Measurements from ENCODE around the gene CD46.

The CD46 gene

DNA sequence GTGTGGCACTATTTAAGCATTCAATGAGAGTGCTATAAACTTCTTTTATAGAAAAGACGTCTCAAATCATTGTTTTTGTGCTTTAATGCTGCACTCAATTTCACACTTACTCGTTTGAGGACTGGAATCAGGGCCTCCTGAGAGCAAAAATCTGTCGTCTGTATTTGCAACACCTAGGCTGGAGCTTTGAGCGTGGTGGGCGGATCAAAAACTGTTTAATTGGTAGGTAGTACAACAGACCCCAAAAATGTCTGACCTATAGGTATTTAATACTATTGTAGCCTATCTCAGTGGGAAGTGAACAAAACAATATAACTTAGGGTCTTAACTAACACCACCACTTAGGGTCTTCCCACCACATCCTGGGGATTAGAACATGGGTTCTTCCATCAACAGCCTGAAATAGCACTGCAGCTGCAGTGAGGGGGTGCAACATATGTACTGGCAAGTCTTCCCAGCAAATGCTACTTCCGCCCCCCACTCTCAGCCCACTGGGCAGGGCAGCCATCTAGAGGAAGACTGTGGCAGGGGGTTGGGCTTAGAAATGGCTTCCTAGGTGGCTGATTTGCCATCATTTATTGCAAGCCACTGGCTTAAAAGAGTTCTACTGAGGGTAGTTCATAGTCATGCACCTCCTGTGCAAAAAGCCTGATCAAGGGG lies 48.3 kb downstream of the CD46 start:
- no peak for DNase-seq (ENCODE audit: extremely low spot score)
- TF ChIP-seq ZNF384 (IDR thresholded peaks at IDR 0.05) (no peak), FOXM1 (IDR thresholded peaks at IDR 0.05; ENCODE audit: borderline replicate concordance) (no peak), SUZ12 (IDR thresholded peaks at IDR 0.05) (no peak), FOXA1 (IDR thresholded peaks at IDR 0.05) (no peak), BHLHE40 (IDR thresholded peaks at IDR 0.05; ENCODE audit: borderline replicate concordance) (no peak), ARNT (IDR thresholded peaks at IDR 0.05) (no peak), NFRKB (IDR thresholded peaks at IDR 0.05) (no peak), FOXK2 (IDR thresholded peaks at IDR 0.05) (no peak), CTBP1 (IDR thresholded peaks at IDR 0.05; ENCODE audit: borderline replicate concordance) (no peak), L3MBTL2 (conservative IDR thresholded peaks at IDR 0.05) (no peak), SP1 (IDR thresholded peaks at IDR 0.05) (no peak), HDGF (IDR thresholded peaks at IDR 0.05; ENCODE audit: borderline replicate concordance) (no peak), TARDBP (IDR thresholded peaks at IDR 0.05) (no peak), ELF4 (IDR thresholded peaks at IDR 0.05) (no peak), LEF1 (IDR thresholded peaks at IDR 0.05; ENCODE audit: borderline replicate concordance) (no peak)
- TF ChIP-seq, protein P1, sequence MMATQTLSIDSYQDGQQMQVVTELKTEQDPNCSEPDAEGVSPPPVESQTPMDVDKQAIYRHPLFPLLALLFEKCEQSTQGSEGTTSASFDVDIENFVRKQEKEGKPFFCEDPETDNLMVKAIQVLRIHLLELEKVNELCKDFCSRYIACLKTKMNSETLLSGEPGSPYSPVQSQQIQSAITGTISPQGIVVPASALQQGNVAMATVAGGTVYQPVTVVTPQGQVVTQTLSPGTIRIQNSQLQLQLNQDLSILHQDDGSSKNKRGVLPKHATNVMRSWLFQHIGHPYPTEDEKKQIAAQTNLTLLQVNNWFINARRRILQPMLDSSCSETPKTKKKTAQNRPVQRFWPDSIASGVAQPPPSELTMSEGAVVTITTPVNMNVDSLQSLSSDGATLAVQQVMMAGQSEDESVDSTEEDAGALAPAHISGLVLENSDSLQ (IDR thresholded peaks at IDR 0.05), result no peak
- ChIA-PET CTCF (no interaction called here), POLR2A (interaction anchor here (1.1 kb wide), 1 partner anchor 27 kb away, joined by 3 read pairs; no protein-coding TSS in a partner anchor)

DNA sequence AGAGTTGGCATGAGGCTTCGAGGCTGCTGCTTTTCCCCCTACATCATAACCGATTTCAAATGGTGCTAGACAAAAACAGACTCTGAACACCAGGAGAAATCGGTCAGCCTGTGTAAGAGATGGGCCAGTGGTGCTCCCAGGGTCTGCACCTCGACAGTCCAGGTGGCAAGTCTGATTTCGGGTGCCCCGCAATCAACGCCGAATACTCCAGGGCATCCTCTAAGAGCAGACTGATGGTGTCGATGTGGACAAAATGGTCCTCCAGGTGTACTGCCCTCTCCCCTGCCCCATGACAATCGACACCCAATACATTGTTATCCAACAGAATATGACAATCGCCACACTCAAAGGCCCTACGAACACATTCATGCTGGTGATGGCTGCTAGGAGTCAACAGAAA lies 50.0 kb downstream of the CD46 start:
- no peak for TF ChIP-seq FOXA1 (IDR thresholded peaks at IDR 0.05)
- TF ChIP-seq, protein P1 (IDR thresholded peaks at IDR 0.05), result no peak
- no peak for TF ChIP-seq BHLHE40 (IDR thresholded peaks at IDR 0.05; ENCODE audit: borderline replicate concordance)
- TF ChIP-seq ZNF384 (IDR thresholded peaks at IDR 0.05), result no peak
- no peak for TF ChIP-seq SP1 (IDR thresholded peaks at IDR 0.05)
- no peak for TF ChIP-seq CTBP1 (IDR thresholded peaks at IDR 0.05; ENCODE audit: borderline replicate concordance)
- TF ChIP-seq FOXM1 (IDR thresholded peaks at IDR 0.05; ENCODE audit: borderline replicate concordance), result no peak
- no peak for TF ChIP-seq ARNT (IDR thresholded peaks at IDR 0.05)
- no peak for TF ChIP-seq L3MBTL2 (conservative IDR thresholded peaks at IDR 0.05)
- TF ChIP-seq NFRKB (IDR thresholded peaks at IDR 0.05), result no peak
- no peak for TF ChIP-seq FOXK2 (IDR thresholded peaks at IDR 0.05)
- TF ChIP-seq ELF4 (IDR thresholded peaks at IDR 0.05), result no peak
- TF ChIP-seq SUZ12 (IDR thresholded peaks at IDR 0.05), result no peak
- no peak for TF ChIP-seq TARDBP (IDR thresholded peaks at IDR 0.05)
- no peak for TF ChIP-seq HDGF (IDR thresholded peaks at IDR 0.05; ENCODE audit: borderline replicate concordance)
- TF ChIP-seq LEF1 (IDR thresholded peaks at IDR 0.05; ENCODE audit: borderline replicate concordance), result no peak
- CTCF ChIA-PET, result no interaction called here
- no peak for DNase-seq (ENCODE audit: extremely low spot score)
- POLR2A ChIA-PET, result no interaction called here

DNA sequence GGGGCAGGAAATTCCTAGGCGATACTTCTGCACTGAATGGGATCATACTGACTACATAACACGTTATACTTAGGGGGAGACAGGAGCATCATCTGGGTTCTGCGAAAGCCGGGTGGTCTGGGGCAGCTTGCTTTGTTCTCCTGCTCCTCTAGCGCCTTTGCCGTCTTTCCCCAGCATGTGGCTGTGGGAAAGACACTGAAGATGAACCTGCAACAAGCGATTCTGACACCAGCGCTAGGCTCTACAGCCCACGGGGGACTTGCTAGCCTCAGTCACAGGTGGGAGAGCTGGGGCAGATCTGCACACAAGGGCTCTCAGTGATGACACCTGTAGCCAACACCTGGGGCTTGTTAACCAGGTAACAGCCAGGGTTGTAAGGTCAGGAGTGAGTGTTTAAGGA lies 51.8 kb downstream of the CD46 start:
- POLR2A ChIA-PET, result no interaction called here
- CTCF ChIA-PET, result no interaction called here
- TF ChIP-seq ZNF384 (IDR thresholded peaks at IDR 0.05), result no peak
- no peak for TF ChIP-seq ELF4 (IDR thresholded peaks at IDR 0.05)
- no peak for DNase-seq (ENCODE audit: extremely low spot score)

DNA sequence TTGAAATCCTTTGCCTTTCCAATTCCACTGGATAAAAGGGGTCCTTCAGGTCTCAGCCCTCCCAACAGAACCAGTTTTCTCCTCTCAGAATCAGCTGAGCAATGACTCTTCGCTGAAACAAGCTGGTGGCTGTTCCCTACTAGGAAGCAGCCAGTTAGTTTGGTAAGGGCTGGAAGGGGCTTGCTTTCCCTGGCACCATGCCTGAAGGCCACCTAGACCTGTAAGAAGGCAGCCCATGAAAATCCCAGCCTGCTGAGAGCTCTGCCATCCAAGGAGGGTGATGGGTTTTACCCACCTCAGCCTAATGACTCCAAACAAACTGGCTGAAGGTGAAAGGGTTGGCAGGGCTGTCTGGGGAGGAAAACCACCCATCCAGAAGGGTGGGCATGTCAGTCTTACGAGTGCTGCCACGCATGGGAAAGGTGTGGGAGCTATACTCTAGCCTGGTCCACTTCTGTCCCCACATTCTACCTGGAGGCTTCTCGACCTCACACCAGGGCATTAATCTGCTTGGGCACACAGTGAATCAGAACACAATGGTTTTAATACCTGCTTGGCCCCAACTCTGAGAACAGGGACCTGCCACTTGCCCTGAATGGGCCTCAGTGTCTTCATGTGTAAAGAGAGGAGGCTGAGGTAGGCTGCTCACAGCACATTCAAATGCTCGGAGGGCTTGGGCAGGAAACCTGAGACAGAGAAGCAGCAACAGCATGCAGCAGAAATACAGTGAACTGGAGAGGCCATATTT lies 53.0 kb downstream of the CD46 start:
- no peak for DNase-seq (ENCODE audit: extremely low spot score)
- no peak for TF ChIP-seq SUZ12 (IDR thresholded peaks at IDR 0.05)
- TF ChIP-seq BHLHE40 (IDR thresholded peaks at IDR 0.05; ENCODE audit: borderline replicate concordance), result no peak
- TF ChIP-seq, protein P1 (IDR thresholded peaks at IDR 0.05), result no peak
- TF ChIP-seq NFRKB (IDR thresholded peaks at IDR 0.05), result no peak
- ChIA-PET POLR2A (no interaction called here), CTCF (no interaction called here)

DNA sequence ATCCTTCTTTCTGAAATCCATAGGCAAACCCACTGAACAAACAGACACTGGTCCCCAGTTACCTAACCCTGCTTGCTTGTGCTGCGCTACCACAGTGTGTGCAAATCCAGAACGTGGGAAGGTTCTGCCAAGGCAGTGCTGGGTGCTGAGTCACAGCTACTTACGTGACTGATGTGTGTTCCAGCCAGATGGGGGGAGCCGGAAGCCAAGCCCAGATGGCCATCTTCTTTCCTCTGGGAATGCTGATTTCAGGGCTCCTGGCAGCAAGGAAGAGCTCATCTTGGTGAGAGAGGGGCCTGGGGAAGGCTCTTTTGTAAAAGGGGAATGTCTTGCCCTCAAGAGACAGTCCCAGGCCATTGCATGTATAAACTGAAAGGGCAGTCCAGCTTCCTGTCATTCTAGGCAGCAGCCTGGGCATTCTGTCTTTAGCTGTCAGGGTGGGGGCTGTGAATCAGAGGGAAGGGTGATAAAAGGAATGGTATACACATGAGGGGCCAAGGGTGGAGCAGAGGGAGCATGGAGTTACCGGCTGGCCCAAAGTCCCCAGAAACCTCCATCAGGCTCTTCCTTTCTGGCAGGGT lies 54.1 kb downstream of the CD46 start:
- TF ChIP-seq SP1 (IDR thresholded peaks at IDR 0.05) (no peak), L3MBTL2 (conservative IDR thresholded peaks at IDR 0.05) (no peak), ZNF384 (IDR thresholded peaks at IDR 0.05) (no peak), HDGF (IDR thresholded peaks at IDR 0.05; ENCODE audit: borderline replicate concordance) (no peak)
- ChIA-PET POLR2A (no interaction called here), CTCF (no interaction called here)
- DNase-seq (ENCODE audit: extremely low spot score), result no peak

DNA sequence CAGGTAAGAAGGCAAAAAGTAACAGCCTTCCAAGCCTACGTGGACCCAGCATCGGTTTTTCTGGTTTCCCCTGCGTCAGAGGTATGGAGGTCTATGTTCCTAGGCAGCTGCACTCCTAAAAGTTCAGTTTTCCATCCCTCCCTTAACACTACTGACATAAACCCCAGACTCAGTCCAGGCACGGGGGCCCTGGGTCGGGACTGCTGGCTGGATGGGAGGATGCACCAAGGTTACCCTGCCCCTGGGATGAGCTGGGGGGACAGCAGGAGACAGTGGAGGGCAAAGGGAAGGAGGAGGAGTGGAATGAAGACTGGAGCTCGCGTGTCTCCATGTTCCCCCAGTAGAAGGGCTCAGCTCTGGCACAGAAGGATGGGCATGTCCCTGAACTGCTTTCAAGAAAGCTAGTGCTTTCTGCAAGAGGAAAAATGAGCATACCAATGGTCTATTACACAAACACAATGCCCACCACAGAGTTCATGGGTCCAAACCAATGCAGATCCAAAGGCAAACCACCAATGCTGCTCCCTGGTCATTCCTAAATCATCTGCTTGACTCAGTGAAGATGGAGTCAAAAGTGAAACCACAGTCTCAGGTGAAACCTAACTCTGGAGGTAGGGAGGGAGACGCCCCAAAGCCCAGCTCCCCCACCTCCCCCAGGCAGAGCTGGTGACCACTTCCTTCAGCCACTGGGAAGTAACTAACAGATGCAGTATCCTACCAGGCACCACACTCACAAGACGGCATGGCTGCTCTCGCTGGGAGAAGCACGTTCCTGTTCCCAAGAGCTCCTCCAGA lies 54.9 kb downstream of the CD46 start:
- TF ChIP-seq LEF1 (IDR thresholded peaks at IDR 0.05; ENCODE audit: borderline replicate concordance), result no peak
- TF ChIP-seq FOXA1 (IDR thresholded peaks at IDR 0.05), result no peak
- no peak for TF ChIP-seq NFRKB (IDR thresholded peaks at IDR 0.05)
- TF ChIP-seq FOXK2 (IDR thresholded peaks at IDR 0.05), result no peak
- TF ChIP-seq TARDBP (IDR thresholded peaks at IDR 0.05), result no peak
- TF ChIP-seq HDGF (IDR thresholded peaks at IDR 0.05; ENCODE audit: borderline replicate concordance), result no peak
- CTCF ChIA-PET, result no interaction called here
- no peak for DNase-seq (ENCODE audit: extremely low spot score)
- POLR2A ChIA-PET, result no interaction called here

All from HEK293T (cell line).